Left colon (tissue), 2 donors: ENCODE data around the gene CSTA. TPM values are rescaled to one million over a fixed set of nuclear protein-coding genes. Genes with fewer than 3 reads are reported as not detected.

ENCODE experiments used
- ATAC-seq: fragments of 200-7000 bp; cut with Tn5 transposase; one replicate; pipeline ENCODE4 v1.9.1; 2020; ENCODE audit warnings: mild to moderate bottlenecking, moderate library complexity
- DNase-seq, 2 donors: peaks; one replicate each; pipeline ENCODE4 v3.0.0-alpha.2; 2020
- intact Hi-C, 2 donors: fragments of 100-400 bp; cut with DNase I in 1 of 2; cut with micrococcal nuclease in 1 of 2; formaldehyde crosslinking; loops; one replicate each; pipeline versions ENCODE4 v1.11.2 to v1.14.0; 2022; cut with DNase I, micrococcal nuclease
- long read RNA-seq: library from polyadenylated mRNA; unstranded; transcript quantifications from one replicate; pipeline ENCODE4 v2.0.0, GENCODE V29; 2021
- total RNA-seq, 2 donors: library from RNA; stranded (reverse); fragmentation: NEBNext Ultra II Directional; extraction: Animal tissue kit (Norgen Biotek cat#: 25700); gene quantifications; one replicate each; pipeline ENCODE4 v1.2.1, GENCODE V29; 2021
- donor health status: DM: no; HTN: no; CAD: no.
- donor health status: DM: yes; HTN: yes; CAD: no.

CSTA gene, protein sequence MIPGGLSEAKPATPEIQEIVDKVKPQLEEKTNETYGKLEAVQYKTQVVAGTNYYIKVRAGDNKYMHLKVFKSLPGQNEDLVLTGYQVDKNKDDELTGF
- total RNA-seq = 1 to 10 TPM; 1.1 to 1.3 TPM
- long read RNA-seq = 0 reads

GRCh38 chr3:122324871-122325323 is at the start of gene CSTA:
Gene CSTA, plus strand, starts transcription at chr3:122325248. Its CDS starts 45 bp downstream, at chr3:122325293.
- intact Hi-C loops = no loop called here
- no peak for ATAC-seq
- DNase-seq = no peak

DNA sequence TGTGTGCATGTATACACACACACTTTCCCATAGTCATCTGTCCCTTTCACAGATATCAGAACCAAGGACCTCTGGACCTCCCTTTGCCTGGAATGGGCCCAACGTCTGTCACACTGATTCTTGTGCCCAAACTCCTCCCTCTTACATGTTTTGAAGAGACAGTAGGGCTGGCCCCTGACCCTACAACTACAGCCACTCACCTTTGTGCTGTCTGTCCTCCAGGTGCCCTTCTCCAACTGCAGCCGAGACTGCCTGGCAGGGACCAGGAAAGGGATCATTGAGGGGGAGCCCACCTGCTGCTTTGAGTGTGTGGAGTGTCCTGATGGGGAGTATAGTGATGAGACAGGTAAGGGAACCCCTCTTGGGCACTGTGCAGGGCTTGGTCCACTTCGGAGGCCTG is 43.2 kb upstream of the CSTA start:
- no peak for ATAC-seq
- intact Hi-C loops = no loop called here

GRCh38 chr3:122283796-122284445 is 41.1 kb upstream of the CSTA start:
- DNase-seq (no peak), ATAC-seq (no peak)
- intact Hi-C loops = no loop called here

More for the DNA sequence above, 43.2 kb upstream of the CSTA start:
- no peak for DNase-seq

DNA sequence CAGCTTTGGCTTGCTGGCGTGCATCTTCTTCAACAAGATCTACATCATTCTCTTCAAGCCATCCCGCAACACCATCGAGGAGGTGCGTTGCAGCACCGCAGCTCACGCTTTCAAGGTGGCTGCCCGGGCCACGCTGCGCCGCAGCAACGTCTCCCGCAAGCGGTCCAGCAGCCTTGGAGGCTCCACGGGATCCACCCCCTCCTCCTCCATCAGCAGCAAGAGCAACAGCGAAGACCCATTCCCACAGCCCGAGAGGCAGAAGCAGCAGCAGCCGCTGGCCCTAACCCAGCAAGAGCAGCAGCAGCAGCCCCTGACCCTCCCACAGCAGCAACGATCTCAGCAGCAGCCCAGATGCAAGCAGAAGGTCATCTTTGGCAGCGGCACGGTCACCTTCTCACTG is 40.6 kb upstream of the CSTA start:
- DNase-seq (no peak), ATAC-seq (no peak)
- intact Hi-C loops = no loop called here

DNA sequence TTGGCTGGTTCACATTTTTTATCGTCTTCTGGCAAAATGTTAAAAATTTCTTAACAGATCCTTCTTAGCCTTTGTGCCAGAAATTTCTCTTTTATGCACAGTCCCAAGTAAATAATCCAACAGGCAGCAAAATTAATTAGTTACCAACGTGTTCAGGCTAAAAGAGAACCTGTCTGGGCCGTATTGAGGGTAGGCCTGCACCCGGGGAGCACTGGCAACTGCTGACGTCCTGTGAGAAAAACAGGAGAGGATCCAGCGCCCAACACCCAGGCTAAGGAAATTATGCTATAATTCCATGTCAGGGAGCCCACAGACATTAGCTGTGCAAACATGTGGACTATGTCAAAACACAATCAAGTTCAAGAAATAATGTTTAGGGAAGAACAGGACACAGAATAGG is 30.7 kb upstream of the CSTA start:
- ATAC-seq (no peak), DNase-seq (no peak)
- intact Hi-C loops = no loop called here

DNA sequence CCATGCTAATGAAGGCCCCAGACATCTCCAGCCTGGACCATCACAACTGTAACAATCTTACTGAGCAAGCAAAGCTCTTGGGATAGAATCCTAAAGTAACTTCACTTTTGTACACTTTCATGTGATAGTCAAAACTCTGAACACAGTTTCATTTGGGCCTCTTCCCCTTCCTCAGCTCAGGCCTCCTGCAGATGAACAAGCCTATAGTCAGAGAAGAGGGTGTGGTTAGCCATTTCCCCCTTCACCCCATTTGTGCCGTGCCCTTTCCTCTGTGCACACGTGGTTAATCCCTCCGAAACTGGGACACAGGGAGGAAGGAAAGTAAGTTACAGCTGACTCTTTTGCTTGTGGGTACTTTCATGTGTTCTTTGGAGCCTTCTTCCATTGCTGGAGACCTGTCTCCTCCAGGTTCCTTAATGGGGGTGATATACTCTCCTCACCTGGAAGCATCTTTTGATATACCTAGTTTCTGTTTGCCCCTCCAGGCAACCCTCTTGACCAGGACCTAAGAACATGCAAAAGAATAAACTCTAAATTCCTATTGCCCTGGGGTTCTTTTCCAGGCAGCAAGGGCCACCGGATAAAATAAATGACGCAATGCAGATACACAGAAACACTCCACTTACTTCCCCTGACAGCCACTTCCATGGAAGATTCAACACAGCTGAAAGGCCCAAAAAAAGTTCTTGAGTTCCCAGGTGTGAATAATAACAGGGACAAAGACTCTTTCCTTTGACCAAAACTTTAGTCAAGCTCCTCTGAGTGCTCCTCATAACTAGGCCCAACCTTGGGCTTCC is 29.6 kb upstream of the CSTA start:
- intact Hi-C loops = no loop called here
- peak; percentile 60 for ATAC-seq
- DNase-seq = no peak

- no peak for ATAC-seq
- intact Hi-C loops = no loop called here
Observed at GRCh38 chr3:122298239-122298638, 26.8 kb upstream of the CSTA start.

DNA sequence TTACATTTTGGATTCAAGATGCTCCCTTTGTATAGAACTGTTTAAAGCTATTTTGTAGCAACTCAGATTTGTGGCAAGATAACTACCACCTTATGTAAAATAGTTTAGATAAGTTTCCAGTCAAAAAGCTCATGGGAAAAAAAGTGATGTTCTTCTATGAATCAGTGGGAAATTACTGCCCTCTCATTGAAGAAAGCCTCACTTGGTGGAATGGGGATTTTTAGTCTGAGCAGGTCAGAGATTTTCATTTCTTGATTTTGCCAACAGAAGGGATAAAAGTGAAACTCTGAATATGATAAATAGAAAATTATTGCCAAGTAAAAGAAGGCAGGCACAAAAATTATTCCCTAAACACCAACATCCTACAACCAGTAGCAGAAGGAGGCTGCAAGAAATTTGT is 25.8 kb upstream of the CSTA start:
- intact Hi-C loops = no loop called here
- ATAC-seq (no peak), DNase-seq (no peak)

More at GRCh38 chr3:122298239-122298638, 26.8 kb upstream of the CSTA start:
- DNase-seq = no peak

DNA sequence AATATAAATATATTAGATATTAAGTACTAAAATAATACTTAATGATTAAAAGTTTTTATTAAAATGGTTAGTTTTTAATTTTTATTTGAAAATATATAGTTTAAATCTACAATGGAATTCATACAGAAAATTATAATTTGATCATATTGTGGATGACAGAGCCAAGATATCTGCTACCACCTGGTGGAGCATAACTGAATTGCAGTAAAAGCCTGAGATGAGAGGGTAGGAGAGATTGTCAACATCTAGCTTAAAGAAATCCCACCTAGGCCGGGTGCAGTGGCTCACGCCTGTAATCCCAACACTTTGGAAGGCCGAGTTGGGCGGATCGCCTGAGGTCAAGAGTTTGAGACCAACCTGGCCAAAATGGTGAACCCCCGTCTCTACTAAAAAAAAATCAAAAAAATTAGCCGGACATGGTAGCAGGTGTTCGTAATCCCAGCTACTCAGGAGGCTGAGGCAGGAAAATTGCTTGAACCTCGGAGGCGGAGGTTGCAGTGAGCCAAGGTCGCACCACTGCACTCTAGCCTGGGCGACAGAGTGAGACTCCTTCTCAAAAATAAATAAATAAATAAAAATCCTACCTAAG is 25.1 kb upstream of the CSTA start:
- ATAC-seq = peak; percentile 41
- DNase-seq = no peak
- intact Hi-C loops = no loop called here

DNA sequence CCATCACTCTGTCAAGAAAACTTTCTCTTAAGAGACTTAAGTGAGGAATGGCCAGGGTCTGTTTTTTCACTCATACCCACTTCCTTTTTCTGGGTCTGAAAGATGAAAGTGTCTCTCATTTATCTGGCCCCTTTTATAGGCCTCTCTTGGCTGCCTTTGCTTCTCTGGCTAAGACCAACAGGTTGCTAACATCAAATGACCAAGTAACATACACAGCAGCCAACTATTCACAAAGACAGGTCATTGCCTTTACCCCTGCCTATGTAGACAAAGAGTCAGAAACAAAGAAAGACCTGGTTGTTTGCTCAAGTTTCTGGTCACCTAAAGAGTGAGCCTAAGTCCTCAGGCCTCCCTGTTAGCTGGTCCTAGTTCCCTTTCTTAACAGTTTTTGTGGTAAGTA is 24.0 kb upstream of the CSTA start:
- no peak for ATAC-seq
- DNase-seq = no peak
- intact Hi-C loops = no loop called here

GRCh38 chr3:122305818-122306621 is 19.0 kb upstream of the CSTA start:
- intact Hi-C loops = no loop called here
- ATAC-seq = peak; percentile 77
- peak; percentile 58 to 61 for DNase-seq

DNA sequence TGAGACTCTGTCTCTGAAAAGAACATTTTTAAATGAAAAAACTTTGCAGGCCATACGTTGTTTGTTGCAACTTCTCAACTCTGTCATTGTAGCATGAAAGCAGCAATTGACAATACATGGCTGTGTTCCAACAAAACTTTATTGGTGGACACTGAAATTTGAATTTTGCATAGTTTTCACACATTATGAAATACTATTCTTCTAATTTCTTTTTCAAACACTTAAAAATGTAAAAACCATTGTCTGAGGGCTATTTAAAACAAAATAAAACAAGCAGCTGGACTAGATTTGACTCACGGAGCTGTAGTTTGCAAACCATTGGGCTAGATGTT is 18.5 kb upstream of the CSTA start:
- intact Hi-C loops = no loop called here
- no peak for DNase-seq
- no peak for ATAC-seq

DNA sequence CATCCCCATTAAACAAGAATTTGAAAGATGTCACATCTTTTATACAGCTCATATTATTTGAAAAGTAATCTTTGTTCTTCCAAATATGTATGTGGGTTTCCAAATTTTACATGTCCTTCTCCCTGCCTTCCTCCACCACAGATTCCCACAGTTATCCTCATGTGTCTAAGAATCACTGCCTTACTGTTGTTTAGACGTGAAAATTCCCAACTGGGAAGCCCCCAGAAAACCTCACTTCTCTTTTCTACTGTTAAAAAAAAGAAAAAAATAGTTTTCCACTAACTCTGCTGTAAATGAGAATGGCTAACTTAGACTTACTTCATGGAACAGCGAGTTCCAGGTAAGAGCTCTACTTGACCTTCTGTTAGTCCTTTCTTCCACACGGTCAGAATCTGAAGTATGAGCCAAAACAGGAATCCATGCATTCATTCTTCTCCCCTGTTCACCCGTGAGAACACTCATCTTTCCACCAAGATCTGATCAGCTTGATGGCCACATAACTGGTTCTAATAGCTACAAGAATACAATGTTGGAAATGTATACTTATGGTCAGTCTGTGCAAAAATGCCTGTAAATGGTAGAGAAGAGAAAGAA is 17.9 kb upstream of the CSTA start:
- DNase-seq (no peak), ATAC-seq (no peak)
- intact Hi-C loops = no loop called here

DNA sequence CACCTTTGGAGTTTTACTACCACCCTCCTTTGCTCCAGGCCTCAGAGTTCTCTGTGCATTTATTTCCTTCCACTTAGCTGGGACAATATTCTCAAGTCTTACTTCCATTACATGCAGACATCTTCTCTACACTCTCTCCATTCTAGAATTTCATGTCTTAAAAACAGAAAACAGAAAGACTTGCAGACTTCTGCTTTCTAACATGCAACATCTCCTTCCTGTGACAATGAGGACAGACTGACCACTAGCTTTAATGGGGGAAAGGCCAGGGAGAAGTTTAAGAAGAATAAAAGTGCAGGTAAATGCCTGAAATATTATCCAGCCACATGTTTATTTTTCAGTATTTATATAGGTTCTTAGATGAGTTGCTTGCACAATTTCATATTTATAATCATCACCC is 17.1 kb upstream of the CSTA start:
- no peak for ATAC-seq

DNA sequence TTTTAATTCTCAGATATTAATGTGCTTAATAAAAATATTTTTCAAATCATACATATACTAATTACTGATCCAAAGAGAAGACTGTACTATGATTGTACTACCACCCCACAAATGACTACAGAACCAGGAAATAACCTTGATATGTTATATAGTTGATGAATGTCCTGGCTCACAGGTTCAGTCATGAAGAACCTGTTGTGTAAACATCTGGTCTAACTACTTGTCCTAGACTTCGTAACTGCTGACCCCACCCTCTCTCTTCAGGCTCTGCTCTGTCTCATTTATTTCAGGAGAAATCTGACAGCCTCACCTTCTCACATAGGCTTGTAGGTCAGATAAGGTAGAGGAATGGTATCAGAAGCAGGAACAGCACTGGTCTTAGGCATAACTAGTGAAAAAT is 14.7 kb upstream of the CSTA start:
- DNase-seq = peak in 1 of 2 donors; percentile 60
- peak; percentile 83 for ATAC-seq
- intact Hi-C loops = no loop called here

More for the DNA sequence above, 17.1 kb upstream of the CSTA start:
- intact Hi-C loops = no loop called here
- DNase-seq = no peak

- DNase-seq (no peak), ATAC-seq (no peak)
- intact Hi-C loops = no loop called here
Observed at GRCh38 chr3:122312826-122313225, 12.2 kb upstream of the CSTA start.

- intact Hi-C loops = no loop called here
- ATAC-seq = no peak
- no peak for DNase-seq
Observed at GRCh38 chr3:122313281-122313680, 11.8 kb upstream of the CSTA start.

DNA sequence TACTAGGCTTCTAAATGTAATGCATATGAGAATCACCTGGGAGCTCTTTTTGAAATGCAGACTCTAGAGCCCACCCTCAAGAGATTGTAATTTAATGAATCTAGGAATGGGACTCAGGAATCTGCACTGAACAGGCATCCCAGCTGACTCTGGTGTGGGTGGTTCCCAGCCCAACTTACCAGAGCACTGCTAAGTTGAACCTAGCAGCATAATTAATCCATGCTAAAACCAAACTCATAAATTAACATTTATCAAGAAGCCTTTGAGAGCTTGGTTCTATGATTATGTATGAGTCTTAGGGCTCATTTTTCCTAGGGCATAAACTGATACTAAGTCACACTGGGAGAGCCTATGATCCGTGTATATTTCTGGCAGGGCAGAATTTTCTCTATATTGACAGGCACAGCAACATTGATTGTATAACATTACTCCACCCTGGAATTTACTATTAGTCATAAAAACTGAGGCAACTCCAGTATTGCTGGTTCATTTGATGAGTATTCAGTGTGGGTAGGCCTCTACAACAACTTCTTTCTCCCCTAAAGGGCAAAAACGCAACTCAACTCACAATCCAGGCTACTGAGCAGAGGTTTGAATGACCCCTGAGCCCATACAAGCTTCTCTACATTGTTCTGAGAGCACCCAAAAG is 10.7 kb upstream of the CSTA start:
- peak; percentile 74 for ATAC-seq
- intact Hi-C loops = no loop called here
- no peak for DNase-seq
